GM18861 (cell line): Measurements from ENCODE around the gene KRTAP20-3.

Source experiments
- ATAC-seq: cut with Tn5 transposase; IDR thresholded peaks from one replicate; pipeline ENCODE4 v1.9.1; 2021; ENCODE audit not compliant: unreplicated experiment

KRTAP20-3 gene

GRCh38 chr21:30642564-30642963 is at the start of gene KRTAP20-3:
KRTAP20-3 (plus strand) TSS chr21:30642864.
- no peak for ATAC-seq

DNA sequence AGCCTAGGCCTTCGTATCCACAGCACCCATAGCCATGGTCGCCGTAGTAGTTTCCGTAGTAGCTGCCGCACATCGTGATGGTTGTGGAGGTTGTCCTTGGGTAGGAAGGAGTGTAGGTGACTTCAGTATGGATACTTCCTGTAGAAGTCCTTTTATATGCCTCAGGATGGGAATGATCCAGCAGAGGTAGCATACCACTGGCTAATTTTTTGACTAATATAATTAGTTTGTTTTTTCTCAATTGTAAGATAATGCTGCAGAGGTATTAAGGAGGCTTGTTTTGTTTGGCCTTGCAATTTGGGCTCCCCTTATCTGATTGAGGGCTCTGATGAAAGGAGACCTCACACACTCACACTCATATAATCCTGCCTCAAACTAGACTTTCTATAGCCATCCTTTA is 43.9 kb upstream of the KRTAP20-3 start, which contains the start of gene KRTAP6-2:
TSS of gene KRTAP6-2 (minus strand) at position 101 of the 400 bp plus-strand sequence. CDS start at position 73, 28 bp downstream.
- no peak for ATAC-seq

GRCh38 chr21:30600787-30601186 is 41.9 kb upstream of the KRTAP20-3 start, which contains the start of gene KRTAP22-1:
KRTAP22-1 (plus strand) TSS chr21:30601087.
- ATAC-seq = no peak

- no peak for ATAC-seq
Measured at GRCh38 chr21:30605968-30606367, 36.7 kb upstream of the KRTAP20-3 start.

GRCh38 chr21:30612132-30612531 is 30.5 kb upstream of the KRTAP20-3 start:
- ATAC-seq = no peak

DNA sequence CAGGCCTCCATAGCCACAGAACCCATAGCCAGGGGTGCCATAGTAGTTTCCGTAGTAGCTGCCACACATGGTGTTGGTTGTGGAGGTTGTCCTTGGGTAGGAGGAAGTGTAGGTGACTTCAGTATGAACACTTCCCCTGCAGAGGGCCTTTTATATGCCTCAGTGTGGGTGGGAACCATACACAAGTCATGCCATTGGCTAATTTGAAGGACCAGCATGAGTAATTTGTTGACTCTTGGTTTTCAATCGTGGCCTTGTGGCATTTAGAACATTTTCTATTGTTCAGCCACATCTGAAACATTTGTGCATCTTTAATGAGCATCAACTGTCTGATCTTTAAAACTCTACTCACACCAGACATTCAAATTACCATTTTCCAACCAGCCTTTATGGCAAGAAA is 28.8 kb upstream of the KRTAP20-3 start, which contains the start of gene KRTAP6-1:
TSS of gene KRTAP6-1 (minus strand) at position 95 of the 400 bp plus-strand sequence. CDS start at position 69, 26 bp downstream.
- ATAC-seq = no peak

DNA sequence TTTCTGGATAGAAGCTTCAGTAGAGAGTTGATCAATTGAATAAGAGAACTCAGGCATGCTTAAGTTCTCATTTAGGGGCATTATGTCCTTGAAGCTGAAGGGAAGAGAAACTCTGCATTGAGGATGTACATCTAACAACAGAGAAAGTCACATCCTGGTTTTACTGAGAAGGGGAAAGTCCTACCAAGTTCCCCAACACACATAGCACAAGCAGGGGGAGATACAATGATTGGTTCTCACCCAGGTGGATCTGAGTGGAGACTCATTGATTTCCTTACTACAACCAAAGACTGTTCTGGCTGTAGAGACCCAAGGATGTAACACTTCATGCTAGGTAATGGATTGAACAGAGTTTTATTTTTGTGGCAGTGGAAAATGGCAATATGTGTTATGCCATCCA is 27.5 kb upstream of the KRTAP20-3 start:
- ATAC-seq = no peak

DNA sequence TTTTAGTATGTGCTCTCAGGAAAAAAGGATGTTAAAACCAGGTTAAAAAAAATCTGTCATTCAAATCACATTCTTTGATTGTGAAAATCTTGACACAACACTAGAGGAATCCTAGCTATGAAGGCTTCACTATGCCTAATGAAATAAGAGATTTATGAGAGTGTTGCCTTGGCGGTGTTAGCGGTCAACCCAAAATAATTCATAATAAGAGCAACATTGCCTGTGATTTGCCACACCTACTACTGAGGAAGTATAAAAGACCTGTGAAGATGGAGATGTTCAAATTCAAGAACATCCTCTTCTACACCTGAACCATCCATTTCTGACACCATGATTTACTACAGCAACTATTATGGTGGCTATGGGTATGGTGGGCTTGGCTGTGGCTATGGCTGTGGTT is 26.5 kb upstream of the KRTAP20-3 start, which contains the start of gene KRTAP20-1:
TSS of gene KRTAP20-1 (plus strand) at position 301 of the 400 bp plus-strand sequence. CDS start at position 331, 30 bp downstream.
- ATAC-seq = no peak

DNA sequence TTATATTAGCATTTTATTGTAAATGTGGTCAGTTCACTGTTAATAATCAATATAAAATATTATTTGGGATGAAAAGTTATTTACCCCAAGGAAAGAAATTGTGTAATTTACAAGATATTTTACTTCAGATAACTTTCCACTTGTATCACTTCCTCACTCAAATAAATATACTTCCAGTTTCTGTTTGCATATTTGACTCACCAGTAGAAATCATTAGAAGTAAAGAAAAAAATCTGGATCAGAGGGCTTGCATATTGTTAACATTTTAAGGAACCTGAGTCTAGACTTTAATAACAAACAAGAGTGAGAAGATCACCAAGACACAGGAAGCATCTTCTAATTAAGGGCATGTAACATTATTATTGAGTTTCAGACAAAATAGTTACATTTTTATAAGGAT is 22.6 kb upstream of the KRTAP20-3 start:
- ATAC-seq = no peak

- no peak for ATAC-seq
Measured at GRCh38 chr21:30620522-30620921, 22.1 kb upstream of the KRTAP20-3 start, which contains the start of gene KRTAP20-4. KRTAP20-4 (plus strand) TSS chr21:30620627.

- no peak for ATAC-seq
Measured at GRCh38 chr21:30623362-30623761, 19.3 kb upstream of the KRTAP20-3 start.

DNA sequence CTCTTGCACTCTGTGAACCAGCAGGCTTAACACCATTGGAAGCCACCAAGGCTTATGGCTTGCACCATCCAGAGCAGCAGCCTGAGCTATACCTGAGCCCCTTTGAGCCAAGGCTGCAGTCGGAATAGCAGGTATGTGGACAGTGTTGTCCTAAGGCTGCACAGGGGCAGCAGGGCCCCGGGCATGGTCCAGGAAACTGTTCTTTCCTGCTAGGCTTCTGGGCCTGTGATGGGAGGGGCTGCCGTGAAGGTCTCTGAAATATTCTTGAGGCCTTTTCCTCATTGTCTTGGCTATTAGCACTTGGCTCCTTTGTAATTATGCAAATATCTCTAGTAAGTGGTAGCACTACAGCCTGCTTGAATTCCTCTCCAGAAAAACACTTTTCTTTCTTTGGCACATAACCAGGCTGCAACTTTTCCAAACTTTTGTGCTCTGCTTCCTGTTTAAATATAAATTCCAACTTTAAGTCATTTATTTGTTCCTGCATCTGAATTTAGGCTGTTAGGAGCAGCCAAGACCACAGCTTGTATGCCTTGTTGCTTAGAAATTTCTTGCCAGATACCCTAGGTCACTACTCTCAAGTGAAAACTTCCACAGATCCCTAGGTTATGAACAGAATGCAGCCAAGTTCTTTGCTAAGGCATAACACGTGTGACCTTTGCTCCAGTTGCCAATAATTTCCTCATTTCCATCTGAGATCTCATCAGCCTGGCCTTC is 17.1 kb upstream of the KRTAP20-3 start:
- no peak for ATAC-seq

DNA sequence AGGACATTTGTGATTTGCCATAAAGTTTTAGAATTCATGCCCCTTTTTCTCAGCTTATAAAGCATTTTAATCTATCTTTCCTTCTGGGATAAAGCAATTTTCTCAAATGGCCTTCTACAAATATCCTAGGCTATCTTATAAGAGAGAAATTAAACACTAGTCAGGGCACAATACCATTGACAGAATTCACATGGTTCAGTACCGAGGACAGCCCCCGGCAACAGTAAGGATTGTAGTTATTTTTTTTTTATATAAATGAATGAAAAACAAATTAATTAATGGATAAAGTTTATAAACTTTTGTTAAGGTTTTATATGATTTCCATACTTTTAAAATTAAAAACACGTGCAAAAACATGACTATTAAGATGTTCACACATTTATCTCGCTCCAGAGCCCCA is 14.6 kb upstream of the KRTAP20-3 start:
- ATAC-seq = no peak

GRCh38 chr21:30629200-30629599 is 13.5 kb upstream of the KRTAP20-3 start:
- no peak for ATAC-seq

- no peak for ATAC-seq
Measured at GRCh38 chr21:30634906-30635305, 7.8 kb upstream of the KRTAP20-3 start, which contains the start of gene KRTAP20-2. KRTAP20-2 (plus strand) TSS chr21:30635206; CDS start chr21:30635264, 58 bp downstream.

GRCh38 chr21:30638686-30639085 is 4.0 kb upstream of the KRTAP20-3 start:
- ATAC-seq = no peak

DNA sequence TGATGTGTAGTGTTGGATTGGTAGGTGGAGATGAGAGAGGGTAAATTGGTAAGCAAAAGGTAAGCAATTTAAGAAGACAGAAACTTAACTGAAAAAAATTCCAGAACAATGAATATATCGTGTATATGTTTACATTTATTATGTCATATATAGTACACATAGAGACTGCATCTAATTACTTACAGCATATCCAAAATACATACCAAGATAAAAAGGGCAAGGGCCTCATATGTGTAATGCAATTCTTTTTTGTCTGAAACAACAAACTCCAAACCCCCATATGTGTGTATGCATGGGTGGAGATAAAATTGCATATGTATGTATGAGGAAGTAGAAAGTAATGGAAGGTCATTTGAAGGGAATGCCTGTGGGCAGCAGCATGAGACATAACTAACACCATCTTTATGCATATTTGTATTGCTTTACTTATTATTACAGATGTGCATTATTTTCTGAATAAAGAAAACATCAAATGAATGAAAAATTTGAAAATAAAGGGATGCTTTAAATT is 4.3 kb downstream of the KRTAP20-3 start:
- no peak for ATAC-seq

DNA sequence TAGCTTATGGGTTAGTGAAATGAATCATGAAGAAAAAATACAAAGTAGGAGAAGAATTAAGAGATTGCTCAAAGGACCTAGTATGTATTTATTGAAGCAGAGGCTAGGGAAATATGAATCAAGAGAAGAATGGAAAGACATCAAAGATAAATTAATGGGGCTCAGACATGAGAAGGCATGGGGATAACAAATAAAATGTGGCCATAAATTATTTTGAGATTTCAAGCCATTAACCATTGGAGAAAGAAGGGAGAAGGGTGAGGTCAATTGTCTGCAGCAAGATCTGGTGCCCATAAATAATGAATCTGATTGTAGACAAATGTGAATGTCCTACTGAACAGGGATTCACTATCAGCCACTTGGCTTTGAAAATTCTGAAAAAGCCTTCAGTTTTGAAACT is 10.2 kb downstream of the KRTAP20-3 start:
- ATAC-seq = no peak

- no peak for ATAC-seq
Measured at GRCh38 chr21:30668776-30669175, 26.1 kb downstream of the KRTAP20-3 start.

DNA sequence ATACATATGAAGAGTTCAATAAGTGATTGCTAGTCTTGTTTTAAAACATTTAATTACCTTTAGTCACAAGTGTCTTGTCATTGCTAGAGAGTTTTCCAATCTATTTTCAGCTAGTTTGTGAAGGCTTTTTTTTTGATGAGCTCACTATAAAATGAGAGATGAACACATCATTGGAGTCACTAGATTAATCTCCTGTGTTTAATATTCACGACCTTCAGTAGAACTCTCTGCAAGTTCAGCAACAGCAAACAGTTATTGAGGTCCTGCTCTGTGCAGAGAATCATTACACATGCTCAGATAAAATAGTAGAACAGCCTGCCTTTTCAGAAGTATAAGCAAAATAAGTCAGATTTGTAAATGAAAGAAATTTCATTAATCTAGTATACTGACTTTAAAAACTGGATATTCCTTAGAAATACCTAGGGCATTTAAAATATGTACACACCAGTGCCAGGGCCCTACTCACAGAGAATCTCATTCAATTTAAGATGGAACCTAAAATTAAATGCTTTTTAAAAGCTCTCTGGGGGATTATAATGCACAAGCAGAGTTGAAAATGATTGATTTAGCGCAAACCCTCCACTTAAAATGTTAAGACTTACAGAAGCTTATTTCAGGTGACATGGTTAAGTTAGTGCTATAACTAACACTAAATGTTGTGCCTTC is 30.5 kb downstream of the KRTAP20-3 start:
- no peak for ATAC-seq

DNA sequence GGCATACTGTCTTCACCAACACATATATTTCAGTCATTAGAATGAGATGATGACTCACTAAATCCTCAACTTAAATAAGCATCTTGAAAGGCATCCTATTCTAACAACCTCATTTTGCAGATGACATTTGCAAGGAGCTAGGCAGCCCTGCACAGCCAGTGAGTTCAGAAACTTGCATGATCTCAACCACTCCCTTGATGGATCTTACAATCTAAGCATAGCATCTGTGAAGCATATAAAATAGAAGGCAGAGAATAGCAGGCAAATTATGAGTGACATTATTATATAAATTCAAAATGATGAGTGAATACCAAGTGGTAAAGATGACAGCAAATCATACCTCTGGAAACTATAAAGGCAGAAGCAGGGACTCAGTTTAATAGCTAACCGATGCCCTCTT is 31.6 kb downstream of the KRTAP20-3 start:
- no peak for ATAC-seq

- no peak for ATAC-seq
Measured at GRCh38 chr21:30676737-30677136, 34.1 kb downstream of the KRTAP20-3 start.
